ENCODE data around the gene RAD51B.

- TF ChIP-seq CTCF (optimal IDR thresholded peaks at IDR 0.05 in 1 of 3, IDR thresholded peaks at IDR 0.05 in 1 of 3, conservative IDR thresholded peaks at IDR 0.05 in 1 of 3; ENCODE audit: extremely low read depth in 1 of 3, insufficient read depth in 2 of 3, low read length in 3 of 3) (no peak), EZH2 (IDR thresholded peaks at IDR 0.05; ENCODE audit: low read length) (no peak)
Measured at GRCh38 chr14:68518166-68518565, 698.6 kb downstream of the RAD51B start.

All from keratinocyte (primary cell).